Measurements from ENCODE around the gene OR10P1. TPM values are rescaled to one million over a fixed set of nuclear protein-coding genes. Genes with fewer than 3 reads are reported as not detected.

Gene OR10P1
- polyA plus RNA-seq, 2 of the 4 experiments (the other 2 are of a cell fraction) = not detected

DNA sequence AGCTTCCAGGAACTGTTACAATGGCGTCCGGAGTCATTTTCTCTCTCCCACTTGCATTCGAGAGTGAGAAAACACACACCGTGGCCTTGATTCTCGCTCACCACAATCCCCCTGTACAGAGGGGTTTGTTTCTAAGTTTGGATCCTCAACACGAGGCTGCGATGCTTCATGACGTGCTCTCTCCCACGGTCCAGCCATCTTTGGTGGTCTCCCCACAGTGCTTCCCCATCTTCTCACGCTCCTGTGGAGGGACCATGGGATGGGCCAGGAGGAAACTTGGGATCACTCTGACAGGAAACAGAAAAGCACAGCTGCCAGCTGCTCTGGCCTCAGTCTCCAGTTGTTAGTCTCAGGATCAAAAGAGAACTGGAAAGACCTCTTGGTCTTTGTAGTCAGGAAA lies 28.1 kb downstream of the OR10P1 start (continued):
- TF ChIP-seq, protein P1, sequence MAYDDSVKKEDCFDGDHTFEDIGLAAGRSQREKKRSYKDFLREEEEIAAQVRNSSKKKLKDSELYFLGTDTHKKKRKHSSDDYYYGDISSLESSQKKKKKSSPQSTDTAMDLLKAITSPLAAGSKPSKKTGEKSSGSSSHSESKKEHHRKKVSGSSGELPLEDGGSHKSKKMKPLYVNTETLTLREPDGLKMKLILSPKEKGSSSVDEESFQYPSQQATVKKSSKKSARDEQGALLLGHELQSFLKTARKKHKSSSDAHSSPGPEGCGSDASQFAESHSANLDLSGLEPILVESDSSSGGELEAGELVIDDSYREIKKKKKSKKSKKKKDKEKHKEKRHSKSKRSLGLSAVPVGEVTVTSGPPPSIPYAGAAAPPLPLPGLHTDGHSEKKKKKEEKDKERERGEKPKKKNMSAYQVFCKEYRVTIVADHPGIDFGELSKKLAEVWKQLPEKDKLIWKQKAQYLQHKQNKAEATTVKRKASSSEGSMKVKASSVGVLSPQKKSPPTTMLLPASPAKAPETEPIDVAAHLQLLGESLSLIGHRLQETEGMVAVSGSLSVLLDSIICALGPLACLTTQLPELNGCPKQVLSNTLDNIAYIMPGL (CRISPR knock-in tag; IDR thresholded peaks at IDR 0.05; ENCODE audit: borderline replicate concordance) = no peak
- TF ChIP-seq ZC3H11A (IDR thresholded peaks at IDR 0.05) = no peak

DNA sequence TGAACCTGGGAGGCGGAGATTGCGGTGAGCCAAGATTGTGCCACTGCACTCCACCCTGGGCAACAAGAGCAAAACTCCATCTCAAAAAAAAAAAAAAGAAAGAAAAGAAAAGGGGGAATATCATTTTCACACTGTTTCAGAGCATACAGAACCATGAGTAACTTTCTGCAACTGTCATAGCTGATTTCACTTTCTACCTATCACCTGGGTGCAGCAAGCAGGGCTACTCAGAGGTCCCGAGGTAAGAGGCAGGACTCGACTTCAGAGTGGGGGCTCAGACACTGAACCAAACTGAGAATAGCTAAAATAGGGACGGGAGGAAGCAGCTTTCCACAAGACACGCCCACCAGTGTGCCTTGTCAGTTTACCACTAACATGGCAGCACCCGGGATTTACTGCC lies 29.8 kb downstream of the OR10P1 start:
- no peak overlapping the region for H3K4me2 ChIP-seq
- WGBS (ENCODE audit: missing lambda C conversion rate) = 33% methylated on average over 7 of the region's 7 CpGs
- DNase-seq (ENCODE audit: low read depth in 1 of 2, low spot score in 1 of 2) (no peak), ATAC-seq (no peak), FAIRE-seq (no peak)
- no peaks in the 10 kb centered on the region for H3K9me3 ChIP-seq
- POLR2A ChIA-PET = no interaction called here
- no peak overlapping the region for H3K4me3 ChIP-seq
- CTCF ChIA-PET = interaction anchor here (1.2 to 1.6 kb wide), 3 partner anchors 10 to 55 kb away, joined by 3 to 5 read pairs (median 3); a partner anchor contains a TSS
- H3K27ac ChIP-seq = no peak overlapping the region
- H3K4me1 ChIP-seq = no peaks in the 10 kb centered on the region
- no peak for TF ChIP-seq EHF (CRISPR knock-in tag; IDR thresholded peaks at IDR 0.05)
- TF ChIP-seq, protein P2, sequence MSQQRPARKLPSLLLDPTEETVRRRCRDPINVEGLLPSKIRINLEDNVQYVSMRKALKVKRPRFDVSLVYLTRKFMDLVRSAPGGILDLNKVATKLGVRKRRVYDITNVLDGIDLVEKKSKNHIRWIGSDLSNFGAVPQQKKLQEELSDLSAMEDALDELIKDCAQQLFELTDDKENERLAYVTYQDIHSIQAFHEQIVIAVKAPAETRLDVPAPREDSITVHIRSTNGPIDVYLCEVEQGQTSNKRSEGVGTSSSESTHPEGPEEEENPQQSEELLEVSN (IDR thresholded peaks at IDR 0.05; ENCODE audit: borderline replicate concordance, low read depth) = no peak
- TF ChIP-seq RCOR1 (IDR thresholded peaks at IDR 0.05; ENCODE audit: low read depth, low read length) = no peak
- TF ChIP-seq EP300 (IDR thresholded peaks at IDR 0.05) = no peak
- no peak for TF ChIP-seq NPAS2 (CRISPR knock-in tag; IDR thresholded peaks at IDR 0.05; ENCODE audit: borderline replicate concordance)
- TF ChIP-seq TP53 (CRISPR knock-in tag; IDR thresholded peaks at IDR 0.05) = no peak
- TF ChIP-seq GATA3 (IDR thresholded peaks at IDR 0.05; ENCODE audit: borderline replicate concordance) = no peak
- no peak for TF ChIP-seq PHF8 (IDR thresholded peaks at IDR 0.05; ENCODE audit: borderline replicate concordance, low read depth)
- no peak for TF ChIP-seq ESRRA (IDR thresholded peaks at IDR 0.05; ENCODE audit: borderline replicate concordance, low read length)
- no peak for TF ChIP-seq CBX8 (IDR thresholded peaks at IDR 0.05)
- TF ChIP-seq POLR2AphosphoS2 (conservative IDR thresholded peaks at IDR 0.05; ENCODE audit: low read length) = no peak
- TF ChIP-seq KDM1A (IDR thresholded peaks at IDR 0.05; ENCODE audit: low read depth) = no peak
- no peak for TF ChIP-seq TFCP2L1 (CRISPR knock-in tag; IDR thresholded peaks at IDR 0.05)
- no peak for TF ChIP-seq FOSL2 (IDR thresholded peaks at IDR 0.05)
- no peak for TF ChIP-seq FOSL2 (CRISPR knock-in tag; IDR thresholded peaks at IDR 0.05)

DNA sequence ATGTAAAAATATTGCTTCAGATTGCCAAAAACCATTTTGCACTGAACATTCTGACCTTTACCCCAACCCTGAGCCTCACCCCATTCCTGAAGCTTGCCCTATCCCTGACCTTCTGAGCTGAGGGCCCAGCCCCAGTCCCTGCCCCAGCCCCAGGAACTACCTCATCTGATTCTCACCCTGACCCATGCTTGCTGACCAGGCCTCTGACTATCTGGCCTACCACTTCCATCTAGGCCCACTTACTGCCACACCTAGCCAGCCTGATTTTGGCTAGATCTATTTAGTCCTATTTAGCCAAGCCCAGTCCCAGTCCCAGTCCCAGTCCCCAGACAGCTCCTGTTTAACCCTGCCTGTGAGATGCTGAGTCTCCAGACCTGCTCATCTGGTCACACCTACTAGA lies 33.6 kb downstream of the OR10P1 start:
- ATAC-seq = peak in 1 of 2 experiments; percentile 45; a peak in 3 of 6 replicates
- Histone ChIP-seq H3K4me2 (no peak overlapping the region), H3K4me1 (no peaks in the 10 kb centered on the region), H3K9me3 (no peaks in the 10 kb centered on the region), H3K27ac (no peak overlapping the region), H3K4me3 (no peak overlapping the region)
- DNase-seq (ENCODE audit: low read depth in 1 of 2, low spot score in 1 of 2) = no peak
- CTCF ChIA-PET = interaction anchor here (2.1 kb wide), 1 partner anchor 11 kb away, joined by 10 read pairs; a partner anchor contains a TSS
- TF ChIP-seq RCOR1 (IDR thresholded peaks at IDR 0.05; ENCODE audit: low read depth, low read length) (no peak), RARB (CRISPR knock-in tag; IDR thresholded peaks at IDR 0.05) (no peak)
- no peak for FAIRE-seq
- POLR2A ChIA-PET = no interaction called here

DNA sequence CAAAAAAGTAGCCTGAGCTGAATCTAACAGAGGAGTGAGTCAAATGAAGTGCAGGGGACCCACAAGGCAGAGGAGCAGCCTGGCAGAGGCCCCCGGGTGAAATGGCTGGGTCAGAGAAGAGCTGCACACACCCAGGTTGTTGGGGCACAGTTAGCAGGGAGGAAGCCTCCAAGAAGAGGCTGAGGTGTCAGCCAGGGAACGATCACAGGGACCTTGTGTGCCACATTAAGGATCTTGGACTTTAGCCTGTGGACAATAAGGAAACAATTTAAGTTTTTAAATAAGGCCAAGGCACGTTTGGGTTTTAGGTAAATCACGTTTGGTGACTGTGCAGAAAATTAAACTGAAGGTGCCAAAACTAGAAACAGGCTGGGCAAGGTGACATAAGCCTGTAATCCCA lies 35.1 kb downstream of the OR10P1 start:
- ChIA-PET POLR2A (no interaction called here), CTCF (interaction anchor here (0.8 to 0.9 kb wide), 3 partner anchors 10 to 79 kb away, joined by 3 to 5 read pairs (median 4); a partner anchor contains a TSS)
- no peaks in the 10 kb centered on the region for H3K9me3 ChIP-seq
- H3K4me1 ChIP-seq = no peaks in the 10 kb centered on the region
- no peak overlapping the region for H3K27ac ChIP-seq
- no peak overlapping the region for H3K4me3 ChIP-seq
- WGBS (ENCODE audit: missing lambda C conversion rate) = 14% methylated on average over 4 of the region's 4 CpGs
- FAIRE-seq = no peak
- DNase-seq (ENCODE audit: low read depth in 1 of 2, low spot score in 1 of 2) = no peak
- H3K4me2 ChIP-seq = no peak overlapping the region
- ATAC-seq = no peak
- TF ChIP-seq NPAS2 (CRISPR knock-in tag; IDR thresholded peaks at IDR 0.05; ENCODE audit: borderline replicate concordance) = no peak
- no peak for TF ChIP-seq RFX5 (IDR thresholded peaks at IDR 0.05)
- TF ChIP-seq, protein P3, sequence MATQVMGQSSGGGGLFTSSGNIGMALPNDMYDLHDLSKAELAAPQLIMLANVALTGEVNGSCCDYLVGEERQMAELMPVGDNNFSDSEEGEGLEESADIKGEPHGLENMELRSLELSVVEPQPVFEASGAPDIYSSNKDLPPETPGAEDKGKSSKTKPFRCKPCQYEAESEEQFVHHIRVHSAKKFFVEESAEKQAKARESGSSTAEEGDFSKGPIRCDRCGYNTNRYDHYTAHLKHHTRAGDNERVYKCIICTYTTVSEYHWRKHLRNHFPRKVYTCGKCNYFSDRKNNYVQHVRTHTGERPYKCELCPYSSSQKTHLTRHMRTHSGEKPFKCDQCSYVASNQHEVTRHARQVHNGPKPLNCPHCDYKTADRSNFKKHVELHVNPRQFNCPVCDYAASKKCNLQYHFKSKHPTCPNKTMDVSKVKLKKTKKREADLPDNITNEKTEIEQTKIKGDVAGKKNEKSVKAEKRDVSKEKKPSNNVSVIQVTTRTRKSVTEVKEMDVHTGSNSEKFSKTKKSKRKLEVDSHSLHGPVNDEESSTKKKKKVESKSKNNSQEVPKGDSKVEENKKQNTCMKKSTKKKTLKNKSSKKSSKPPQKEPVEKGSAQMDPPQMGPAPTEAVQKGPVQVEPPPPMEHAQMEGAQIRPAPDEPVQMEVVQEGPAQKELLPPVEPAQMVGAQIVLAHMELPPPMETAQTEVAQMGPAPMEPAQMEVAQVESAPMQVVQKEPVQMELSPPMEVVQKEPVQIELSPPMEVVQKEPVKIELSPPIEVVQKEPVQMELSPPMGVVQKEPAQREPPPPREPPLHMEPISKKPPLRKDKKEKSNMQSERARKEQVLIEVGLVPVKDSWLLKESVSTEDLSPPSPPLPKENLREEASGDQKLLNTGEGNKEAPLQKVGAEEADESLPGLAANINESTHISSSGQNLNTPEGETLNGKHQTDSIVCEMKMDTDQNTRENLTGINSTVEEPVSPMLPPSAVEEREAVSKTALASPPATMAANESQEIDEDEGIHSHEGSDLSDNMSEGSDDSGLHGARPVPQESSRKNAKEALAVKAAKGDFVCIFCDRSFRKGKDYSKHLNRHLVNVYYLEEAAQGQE (IDR thresholded peaks at IDR 0.05) = no peak
- no peak for TF ChIP-seq JUN (IDR thresholded peaks at IDR 0.05)
- no peak for TF ChIP-seq NFE2L2 (conservative IDR thresholded peaks at IDR 0.05; ENCODE audit: low read length)
- no peak for TF ChIP-seq ZSCAN20 (CRISPR knock-in tag; IDR thresholded peaks at IDR 0.05)
- TF ChIP-seq TFCP2L1 (CRISPR knock-in tag; IDR thresholded peaks at IDR 0.05) = no peak
- TF ChIP-seq JUNB (IDR thresholded peaks at IDR 0.05) = no peak
- no peak for TF ChIP-seq SREBF2 (IDR thresholded peaks at IDR 0.05)
- TF ChIP-seq, protein P4, sequence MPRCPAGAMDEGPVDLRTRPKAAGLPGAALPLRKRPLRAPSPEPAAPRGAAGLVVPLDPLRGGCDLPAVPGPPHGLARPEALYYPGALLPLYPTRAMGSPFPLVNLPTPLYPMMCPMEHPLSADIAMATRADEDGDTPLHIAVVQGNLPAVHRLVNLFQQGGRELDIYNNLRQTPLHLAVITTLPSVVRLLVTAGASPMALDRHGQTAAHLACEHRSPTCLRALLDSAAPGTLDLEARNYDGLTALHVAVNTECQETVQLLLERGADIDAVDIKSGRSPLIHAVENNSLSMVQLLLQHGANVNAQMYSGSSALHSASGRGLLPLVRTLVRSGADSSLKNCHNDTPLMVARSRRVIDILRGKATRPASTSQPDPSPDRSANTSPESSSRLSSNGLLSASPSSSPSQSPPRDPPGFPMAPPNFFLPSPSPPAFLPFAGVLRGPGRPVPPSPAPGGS (IDR thresholded peaks at IDR 0.05) = no peak
- TF ChIP-seq CEBPB (IDR thresholded peaks at IDR 0.05) = no peak
- TF ChIP-seq EHMT2 (IDR thresholded peaks at IDR 0.05; ENCODE audit: low read depth) = no peak
- TF ChIP-seq BHLHE40 (IDR thresholded peaks at IDR 0.05; ENCODE audit: low read depth, low read length) = no peak
- no peak for TF ChIP-seq ZC3H11A (IDR thresholded peaks at IDR 0.05)
